ENCODE measurements around the gene BOK.
"Not testable (repeated sequence)": the region's sequence is repeated elsewhere in the genome, so short reads cannot be mapped to it uniquely, and the experiment has no call there.

The BOK gene

DNA sequence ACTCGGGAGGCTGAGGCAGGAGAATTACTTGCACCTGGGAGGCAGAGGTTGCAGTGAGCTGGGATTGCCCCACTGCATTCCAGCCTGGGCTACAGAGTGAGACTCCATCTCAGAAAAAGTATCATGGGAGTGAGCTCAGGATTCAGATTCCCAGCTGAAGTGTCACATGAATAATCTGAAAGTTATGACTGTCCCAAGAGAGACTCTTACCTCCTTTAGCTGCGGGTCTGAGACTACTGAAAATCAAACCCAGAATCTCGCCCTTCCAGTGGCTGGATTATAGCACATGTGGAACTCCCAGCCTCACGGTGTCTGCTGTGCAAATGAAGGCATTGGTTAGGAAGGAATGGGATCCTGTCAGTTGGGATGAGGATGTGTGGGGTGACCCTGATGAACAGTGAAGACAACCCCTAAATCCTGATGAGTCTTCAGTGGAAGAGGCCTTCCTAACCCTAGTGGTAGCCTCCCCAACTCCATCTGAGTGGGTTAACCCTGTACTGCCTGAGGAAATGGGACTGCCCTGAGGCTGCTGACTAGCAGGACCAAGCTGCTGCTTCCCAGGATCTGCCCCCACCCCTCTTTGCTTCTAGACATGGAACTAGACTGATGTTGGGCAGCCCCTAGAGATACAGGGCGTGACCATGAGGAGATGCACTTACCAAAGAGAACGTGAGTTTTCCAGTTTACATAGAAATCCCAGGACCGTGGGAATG is 16.5 kb downstream of the BOK start:
- DNase-seq, result no peak

DNA sequence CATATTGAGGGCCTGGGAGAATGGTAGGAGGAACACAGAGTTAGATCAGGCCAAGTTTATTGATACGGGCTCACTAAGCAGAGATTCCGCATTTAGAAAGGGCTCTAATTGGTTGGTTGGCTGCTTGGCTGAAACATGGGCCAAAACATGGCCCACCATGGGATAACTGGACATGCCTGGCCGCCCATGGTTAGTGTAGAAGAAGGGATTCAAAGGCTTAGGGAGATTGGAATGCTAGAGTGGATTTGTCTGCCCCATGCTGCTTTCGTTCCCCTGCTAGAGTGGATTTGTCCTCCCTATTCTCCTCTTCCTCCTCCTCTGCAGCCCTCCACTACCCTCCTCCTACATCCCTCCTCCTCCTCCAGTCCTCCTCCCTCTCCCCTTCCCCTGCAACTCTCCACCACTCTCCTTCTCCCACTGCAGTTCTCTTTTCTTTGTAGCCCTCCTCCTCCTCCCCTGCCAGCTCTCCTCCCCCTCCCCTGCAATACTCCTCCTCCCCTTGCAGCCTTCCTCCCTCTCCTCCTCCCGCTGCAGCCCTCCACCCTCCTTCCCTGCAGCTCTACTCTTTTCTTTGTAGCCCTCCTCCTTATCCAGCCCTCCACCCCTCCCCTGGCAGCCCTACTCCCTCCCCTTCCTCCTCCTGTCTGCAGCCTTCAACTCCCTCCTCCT is 17.2 kb downstream of the BOK start:
- DNase-seq, result no peak

DNA sequence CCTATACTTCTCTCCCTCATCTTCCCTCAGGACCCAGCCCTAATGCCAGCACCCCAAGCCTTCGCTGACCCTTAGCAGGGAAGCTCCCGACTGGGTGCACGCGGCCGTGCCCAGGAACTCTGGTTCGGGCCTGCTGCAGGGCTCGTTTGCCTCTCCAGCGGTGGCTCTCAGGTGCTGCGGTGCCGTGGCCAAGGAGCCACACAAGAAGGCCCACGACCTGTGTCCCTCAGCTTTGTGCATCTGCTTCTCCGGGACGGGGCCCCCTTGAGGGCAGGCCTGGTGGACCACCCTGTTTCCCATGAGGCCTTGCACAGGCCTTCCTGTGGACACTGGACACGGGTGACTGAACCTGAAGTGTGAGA is 17.7 kb downstream of the BOK start:
- DNase-seq, result no peak

DNA sequence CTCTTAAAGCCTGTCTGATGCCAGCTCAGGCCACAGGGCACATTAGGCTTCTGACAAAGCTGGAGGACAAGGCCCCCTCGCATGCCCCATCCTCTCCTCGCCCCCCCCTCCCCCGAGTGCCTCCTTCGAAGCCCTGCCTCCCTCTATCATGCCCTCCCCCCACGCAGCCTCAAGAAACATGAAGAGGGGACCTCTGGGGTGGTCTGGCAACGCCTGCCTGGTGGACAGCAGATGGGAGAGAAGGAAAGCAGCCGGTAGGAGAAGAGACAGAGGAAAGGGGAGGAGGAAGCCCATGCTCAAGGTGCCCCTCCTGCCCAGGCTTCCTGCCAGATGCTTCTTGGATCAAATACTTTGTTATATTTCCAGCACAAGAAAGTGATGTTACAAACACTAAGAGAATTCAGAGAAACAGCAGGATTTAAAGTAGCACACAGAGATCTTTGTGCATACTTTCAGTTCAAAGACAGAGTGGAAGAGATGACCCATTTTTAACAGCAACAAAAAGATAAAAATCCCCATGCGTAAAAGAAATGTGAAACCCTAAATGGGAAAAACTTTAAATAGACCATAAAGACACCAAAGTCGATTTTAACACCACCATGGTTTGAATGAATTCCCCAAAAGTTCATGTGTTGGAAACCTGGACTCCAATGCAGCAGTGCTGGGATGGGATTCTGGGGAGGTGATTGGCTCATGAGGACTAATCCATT is 19.0 kb downstream of the BOK start:
- DNase-seq, result peak; percentile 79

DNA sequence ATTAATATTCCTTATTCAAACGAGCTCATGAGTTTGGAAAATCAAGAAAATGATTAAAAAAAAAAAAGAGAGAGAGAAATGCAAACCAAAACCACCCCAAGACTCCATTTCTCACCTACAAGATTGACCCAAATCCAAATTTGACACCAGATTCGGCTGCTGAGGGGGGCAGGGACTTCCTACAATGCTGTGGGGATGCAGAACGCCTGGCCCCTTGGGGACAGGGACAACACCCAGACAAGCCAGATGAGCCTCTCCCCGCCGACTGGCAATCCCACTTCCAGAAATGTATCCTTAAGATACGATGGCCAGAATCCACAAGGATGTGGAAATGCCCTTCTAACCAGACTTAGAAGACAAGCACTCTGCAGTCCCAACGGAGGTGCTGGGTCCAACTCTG is 20.7 kb downstream of the BOK start:
- no peak for DNase-seq

DNA sequence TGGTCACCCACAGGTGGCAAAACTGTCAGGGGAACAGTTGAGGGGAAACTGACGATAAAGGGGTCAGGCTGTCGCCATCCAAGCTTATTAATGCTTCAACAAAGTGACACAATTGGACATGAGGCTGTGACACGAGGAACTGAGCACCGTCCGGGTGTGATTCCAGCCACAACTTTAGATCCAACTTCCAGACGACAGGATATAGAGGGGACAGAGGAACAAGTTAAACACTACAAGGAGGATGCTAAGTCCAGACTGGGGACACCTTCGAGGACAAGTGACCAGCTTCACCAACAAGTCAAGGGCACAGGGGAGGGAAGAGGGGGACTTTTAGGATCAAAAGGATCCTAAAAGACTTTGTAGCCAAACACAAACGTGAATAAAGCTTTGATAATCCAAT is 23.8 kb downstream of the BOK start:
- DNase-seq, result no peak

DNA sequence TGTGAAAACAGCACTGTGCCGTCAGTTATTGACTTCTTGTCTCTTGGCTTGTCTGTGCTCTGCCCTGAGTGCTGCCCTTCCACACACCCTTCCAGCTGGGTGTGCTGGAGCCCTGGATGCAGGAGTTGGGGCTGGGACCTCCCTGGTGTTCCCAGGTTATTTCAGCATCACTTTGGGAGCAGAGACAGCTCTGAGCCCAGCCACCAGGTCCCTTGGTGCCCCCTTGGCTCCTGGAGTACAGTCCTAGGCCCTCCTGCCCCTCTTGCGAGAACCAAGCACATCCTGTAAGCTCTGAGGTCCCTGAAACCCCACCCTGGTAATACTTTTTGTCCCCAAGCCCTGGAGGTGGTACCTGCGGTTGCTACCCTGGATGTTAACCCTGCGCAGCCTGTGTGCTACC is 24.3 kb downstream of the BOK start:
- DNase-seq, result no peak

DNA sequence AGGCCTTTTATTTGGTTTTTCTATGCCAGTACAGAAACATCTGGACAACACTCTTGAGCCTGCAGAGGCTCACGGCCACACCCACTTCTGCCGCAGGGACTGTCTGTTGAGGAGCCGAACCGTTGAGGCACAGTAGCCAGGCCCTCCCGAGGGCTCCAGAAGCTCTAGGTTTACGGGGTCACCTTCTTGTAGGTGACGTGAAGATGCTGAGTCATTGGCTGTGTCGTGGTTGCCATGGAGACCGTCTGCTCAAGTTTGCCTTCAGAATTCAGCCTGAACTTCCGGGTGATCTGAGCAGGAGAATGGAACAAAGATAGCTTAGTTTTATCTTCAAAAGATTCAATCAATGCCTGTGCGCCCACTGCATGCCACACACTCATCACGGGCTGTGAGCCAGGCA is 25.9 kb downstream of the BOK start:
- DNase-seq, result no peak

DNA sequence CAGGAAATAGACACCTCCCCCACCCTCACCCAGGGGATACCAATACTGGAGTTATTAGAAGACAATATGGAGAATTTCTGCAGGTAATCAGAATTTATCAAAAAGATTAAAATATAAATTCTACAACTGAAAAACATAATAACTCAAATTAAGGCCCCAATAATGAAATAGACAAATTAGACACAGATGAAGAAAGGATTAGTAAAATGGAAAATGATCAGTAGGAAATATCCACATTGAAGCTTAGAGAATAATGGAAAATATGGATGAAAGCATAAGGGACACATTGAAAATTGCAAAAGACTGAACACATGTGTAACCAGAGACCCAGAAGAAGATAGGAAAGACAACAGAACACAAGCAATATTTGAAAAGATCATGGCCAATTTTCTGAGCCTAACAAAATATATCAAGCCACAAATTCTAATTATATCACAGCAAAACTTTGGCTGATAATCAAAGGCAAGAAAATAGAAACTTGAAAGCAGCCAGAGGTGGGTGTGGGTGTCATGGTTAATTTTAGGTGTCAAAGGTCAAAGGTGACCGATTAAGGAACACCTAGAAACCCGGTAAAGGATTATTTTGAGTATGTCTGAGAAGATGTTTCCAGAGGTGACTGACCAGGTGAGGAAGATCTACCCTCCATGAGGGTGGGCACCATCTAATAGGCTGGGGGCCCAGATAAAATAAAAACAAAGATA is 28.2 kb downstream of the BOK start:
- no peak for DNase-seq

DNA sequence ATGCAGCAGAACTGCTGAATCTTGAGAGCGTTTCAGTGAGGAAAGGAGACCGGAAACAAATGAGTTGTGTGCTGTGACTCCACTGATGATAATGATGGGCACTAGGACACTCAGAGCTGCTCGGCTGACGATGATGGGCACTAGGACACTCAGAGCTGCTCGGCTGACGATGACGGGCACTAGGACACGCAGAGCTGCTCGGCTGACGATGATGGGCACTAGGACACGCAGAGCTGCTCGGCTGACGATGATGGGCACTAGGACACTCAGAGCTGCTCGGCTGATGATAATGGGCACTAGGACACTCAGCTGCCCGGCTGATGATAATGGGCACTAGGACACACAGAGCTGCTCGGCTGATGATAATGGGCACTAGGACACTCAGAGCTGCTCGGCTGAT is 31.3 kb downstream of the BOK start:
- not testable (repeated sequence) for DNase-seq

DNA sequence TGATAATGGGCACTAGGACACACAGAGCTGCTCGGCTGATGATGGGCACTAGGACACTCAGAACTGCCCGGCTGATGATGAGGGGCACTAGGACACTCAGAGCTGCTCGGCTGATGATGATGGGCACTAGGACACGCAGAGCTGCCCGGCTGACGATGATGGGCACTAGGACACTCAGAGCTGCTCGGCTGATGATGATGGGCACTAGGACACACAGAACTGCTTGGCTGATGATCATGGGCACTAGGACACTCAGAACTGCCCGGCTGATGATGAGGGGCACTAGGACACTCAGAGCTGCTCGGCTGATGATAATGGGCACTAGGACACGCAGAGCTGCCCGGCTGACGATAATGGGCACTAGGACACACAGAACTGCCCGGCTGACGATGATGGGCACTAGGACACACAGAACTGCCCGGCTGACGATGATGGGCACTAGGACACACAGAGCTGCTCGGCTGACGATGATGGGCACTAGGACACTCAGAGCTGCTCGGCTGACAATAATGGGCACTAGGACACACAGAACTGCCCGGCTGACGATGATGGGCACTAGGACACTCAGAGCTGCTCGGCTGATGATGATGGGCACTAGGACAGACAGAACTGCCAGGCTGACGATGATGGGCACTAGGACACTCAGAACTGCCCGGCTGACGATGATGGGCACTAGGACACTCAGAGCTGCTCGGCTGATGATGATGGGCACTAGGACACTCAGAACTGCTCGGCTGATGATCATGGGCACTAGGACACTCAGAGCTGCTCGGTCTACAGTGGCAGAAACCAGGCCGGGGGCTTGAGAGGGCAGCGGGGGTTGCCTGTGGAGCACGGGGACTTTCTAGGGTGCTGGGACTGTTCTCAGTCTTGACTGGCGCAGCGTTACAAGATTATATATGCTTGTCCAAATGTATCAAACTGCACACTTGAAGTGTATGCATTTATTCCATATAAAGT is 32.2 kb downstream of the BOK start:
- DNase-seq, result not testable (repeated sequence)

DNA sequence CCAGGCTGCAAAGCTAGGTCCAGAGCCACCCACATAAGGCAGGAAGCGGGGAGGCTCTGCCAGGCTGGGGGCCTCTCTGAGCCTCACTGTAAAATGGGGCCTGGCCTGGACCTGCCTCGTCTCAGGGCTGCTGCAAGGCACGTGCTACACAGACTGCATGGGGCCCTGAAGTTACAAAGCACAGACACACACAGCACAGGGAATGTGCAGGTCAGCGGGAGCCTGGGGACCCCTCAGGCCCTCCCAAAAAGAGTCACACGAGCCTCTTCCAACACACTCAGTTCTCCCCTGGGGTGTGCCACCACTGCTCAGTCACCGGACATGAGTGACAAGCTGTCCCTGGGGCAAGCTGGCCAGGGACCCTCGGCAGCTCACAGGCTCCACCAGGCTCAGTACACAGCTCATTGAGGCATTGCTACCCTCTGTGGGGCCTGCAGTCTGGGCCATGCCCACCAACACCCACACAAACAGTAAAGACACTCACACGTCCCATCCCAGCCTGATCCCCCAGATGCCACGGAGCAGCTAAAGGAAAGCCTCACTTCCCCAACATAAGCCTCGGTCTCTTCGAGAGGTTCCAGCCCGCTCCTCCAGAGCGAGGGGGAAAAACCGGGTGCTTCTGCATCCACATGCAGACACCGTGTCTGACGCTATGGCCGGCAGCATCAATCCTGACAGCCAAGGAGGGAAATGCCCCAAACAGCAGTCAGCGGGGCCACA is 33.7 kb downstream of the BOK start:
- DNase-seq, result no peak

DNA sequence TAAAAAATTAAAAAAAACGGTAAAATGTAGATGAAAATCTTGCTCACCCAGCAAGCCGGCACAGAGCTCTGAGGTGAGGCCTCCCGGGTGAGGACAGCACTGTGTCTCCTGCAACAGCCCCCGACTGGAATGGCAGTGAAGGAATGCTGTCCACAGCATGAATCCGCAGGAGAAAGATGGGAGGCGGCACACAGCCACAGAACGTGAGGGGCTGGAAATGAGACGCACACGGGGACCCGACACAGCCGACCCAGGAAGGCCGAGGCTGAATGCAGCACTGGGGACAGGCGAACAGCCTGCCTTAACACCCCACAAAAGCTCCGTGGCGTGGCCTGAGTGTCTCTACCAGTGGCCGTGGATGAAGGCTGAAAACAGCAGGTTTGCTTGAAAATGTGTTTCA is 34.7 kb downstream of the BOK start:
- no peak for DNase-seq

DNA sequence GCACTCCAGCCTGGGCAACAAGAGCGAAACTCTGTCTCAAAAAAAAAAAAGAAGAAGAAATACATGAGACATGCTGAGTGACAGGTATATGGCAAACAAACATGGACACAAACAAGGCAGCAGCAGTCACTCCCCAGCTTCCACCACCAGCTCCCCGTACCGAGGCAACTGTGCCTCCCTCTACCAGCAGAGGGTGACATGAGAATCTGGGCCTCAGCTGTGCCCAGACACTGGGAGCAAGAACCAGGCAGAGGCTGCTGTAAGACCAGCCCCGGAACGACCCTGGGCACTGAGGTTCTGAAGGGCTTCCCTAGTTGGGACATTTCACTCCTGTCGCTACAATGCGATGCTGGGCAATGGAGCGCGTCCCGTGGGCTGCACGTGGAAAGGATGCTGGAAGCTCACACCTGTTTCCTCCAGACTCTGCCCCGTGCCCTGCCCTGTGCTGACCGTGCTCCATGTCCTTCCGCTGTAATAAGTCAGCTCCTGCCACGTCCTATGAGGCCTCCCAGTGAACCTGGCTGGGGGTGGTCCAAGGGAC is 37.1 kb downstream of the BOK start:
- no peak for DNase-seq

DNA sequence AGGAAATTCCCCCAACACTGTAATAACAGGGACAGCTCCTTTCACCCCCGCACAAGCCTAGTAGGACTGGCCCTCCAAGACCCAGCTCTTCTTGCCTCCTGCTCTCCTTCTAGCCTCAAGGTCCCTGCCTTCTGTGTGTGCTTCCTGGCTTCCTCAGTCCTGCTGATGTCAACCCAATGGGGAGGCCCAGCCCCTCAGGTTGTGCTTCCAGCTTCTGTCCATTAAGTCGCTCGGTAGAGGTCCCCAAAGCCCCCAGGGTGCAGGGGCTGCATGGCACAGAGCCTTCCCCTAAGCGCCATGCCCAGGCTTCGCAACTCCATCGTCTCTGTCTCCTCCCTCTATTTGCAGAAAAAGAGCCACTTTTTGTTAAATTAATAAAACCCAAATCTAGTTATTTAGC is 39.0 kb downstream of the BOK start:
- DNase-seq, result no peak

DNA sequence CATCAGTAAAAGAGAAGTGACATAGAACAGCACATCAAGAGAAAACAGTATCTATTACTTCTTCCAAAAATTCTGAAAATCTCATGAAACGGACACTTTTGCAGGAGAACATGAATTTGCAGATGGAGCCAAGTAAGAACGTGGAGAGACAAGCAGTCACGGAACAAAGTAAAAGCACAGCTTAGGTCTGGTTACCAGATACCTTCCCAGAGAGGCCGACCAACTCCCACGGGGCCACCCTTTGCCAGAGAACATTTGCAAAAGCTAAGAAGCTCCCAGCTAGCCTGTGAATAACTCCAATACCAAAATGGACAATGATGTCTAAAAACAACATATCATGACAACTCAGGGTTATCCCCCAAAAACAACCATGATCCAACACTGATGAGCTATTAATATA is 39.5 kb downstream of the BOK start:
- DNase-seq, result peak; percentile 63

DNA sequence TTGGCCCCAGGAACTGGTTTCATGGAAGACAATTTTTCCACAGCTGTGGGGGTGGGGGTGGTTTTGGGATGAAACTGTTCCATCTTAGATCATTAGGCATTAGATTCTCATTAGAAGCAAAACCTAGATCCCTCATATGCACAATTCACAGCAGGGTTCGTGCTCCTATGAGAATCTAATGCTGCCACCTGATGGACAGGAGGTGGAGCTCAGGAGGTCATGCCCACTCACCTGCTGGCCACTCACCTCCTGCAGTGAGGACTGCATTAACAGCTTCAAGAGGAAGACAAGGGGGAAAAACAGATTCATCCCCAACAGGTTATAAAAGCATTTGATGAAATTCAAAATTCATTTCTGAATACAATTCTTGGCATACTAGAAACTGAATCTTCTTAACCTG is 39.9 kb downstream of the BOK start:
- no peak for DNase-seq

DNA sequence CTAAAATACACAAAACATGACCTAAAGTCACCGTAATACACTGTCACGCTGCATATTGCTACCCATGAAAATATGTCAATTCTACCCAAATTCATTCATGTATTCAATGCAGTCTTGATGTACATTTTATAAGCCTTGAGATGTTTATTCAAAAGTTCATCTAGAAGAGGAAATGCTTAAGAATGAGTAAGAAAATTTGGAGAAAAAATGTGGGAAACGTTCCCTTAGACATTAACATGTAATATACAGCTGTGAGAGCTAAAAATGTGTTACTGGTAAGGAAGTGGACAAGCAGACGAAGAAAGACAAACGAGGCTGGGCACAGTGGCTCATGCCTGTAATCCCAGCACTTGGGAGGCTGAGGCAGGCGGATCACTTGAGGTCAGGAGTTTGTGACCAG is 41.1 kb downstream of the BOK start:
- no peak for DNase-seq

DNA sequence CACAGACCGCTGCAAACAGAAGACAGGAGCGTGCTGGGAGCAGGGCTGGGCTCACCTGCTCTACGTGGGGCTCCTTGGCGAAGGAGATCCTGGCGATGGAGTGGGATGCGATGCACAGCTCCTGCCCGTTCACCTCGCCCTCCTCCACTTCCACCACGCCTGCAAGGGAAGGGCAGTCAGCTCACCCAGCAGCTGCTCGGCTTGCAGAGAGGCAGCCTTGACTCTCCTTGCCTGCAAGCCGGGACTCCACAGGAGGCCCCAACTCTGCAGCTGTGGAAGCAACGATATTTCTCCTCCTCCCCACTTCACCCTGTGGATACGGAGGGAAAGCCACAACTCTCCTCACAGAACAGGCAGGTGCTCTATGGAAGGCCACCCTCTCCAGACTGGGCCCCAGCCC is 43.3 kb downstream of the BOK start:
- no peak for DNase-seq

DNA sequence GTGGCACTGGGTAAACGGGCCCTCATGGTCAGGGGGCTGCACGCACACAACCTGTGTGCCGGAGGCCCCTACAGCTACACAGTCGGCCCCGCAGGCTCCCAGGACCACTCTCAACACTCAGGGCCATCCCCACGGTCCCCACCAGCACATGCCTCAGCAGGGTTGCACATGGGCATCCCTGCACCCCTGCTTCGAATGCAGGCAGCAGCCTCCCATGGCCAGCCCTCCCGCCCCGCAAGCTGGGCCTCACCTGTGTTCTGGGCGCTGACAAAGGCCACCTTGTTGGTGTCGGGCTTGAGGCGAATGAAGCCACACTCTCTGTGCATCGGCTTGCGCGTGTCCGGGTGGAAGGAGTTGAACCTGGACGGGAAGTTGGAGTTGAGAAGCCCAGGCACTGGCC is 44.2 kb downstream of the BOK start:
- no peak for DNase-seq

DNA sequence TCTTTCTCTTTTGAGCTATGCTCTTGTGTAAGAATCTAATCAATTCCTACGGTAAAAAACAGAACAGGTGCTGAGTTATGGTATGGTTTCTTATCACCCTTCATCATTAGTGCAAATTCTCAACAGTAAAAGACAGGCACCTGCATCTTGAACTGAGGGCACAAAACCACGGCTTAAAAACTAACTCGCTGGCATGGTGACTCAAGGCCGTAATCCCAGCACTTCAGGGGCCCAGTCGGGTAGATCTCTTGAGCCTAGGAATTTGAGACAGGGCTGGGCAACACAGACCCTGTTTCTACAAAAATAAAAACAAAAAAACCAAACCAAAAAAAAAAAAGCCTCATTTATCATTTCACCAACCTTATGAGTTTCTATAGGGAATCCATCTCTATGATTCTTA is 45.1 kb downstream of the BOK start:
- no peak for DNase-seq

DNA sequence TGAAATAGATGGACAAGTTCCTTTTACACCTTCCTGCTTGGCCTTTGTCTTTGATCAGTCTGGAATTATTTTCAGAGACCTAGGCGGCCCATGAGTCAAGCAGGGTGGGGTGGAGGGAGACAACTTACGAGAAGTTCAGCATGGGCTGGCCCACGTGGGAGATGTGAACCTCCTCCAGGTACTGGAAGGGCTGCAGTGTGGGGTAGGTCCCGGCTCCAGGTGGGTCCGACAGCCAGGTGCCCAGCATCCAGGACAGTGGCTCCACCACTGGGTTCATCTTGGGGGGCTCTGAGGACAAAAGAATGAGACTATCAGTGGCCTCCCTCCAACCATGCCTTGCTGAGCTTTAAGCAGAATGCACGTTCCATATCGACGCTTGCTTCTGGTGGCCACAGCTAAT is 47.6 kb downstream of the BOK start:
- no peak for DNase-seq

Data from right hindlimb (tissue), 1 donor.